HEK293T (cell line): ENCODE measurements around the gene SPACA9.

Source experiments
- CTCF ChIA-PET: fragments of 350-600 bp; formaldehyde crosslinking; extraction: SDS; loops from one replicate; lab custom pipeline; 2021; ENCODE audit warnings: antibody characterized with exemption, inconsistent platforms; lab: Yijun Ruan, JAX
- POLR2A ChIA-PET: fragments of 350-600 bp; formaldehyde crosslinking; extraction: SDS; loops from one replicate; lab custom pipeline; 2020; ENCODE audit warnings: antibody characterized with exemption, inconsistent platforms; lab: Yijun Ruan, JAX
- DNase-seq: peaks from one replicate; pipeline ENCODE4 v3.0.0; 2012; ENCODE audit warnings: mixed read lengths; ENCODE audit errors: extremely low spot score
- ARNT ChIP-seq: fragments of 450-650 bp; IDR thresholded peaks from 2 replicates; pipeline ENCODE4 v1.6.1; 2017; ENCODE audit warnings: mild to moderate bottlenecking
- BHLHE40 ChIP-seq: fragments of 450-650 bp; IDR thresholded peaks from 2 replicates; pipeline ENCODE4 v1.6.1; 2016; ENCODE audit warnings: mild to moderate bottlenecking, moderate library complexity, borderline replicate concordance
- CTBP1 ChIP-seq: fragments of 450-650 bp; IDR thresholded peaks from 2 replicates; pipeline ENCODE4 v1.6.1; 2016; ENCODE audit warnings: borderline replicate concordance
- ELF4 ChIP-seq: fragments of 450-650 bp; IDR thresholded peaks from 2 replicates; pipeline ENCODE4 v1.6.1; 2017; ENCODE audit warnings: antibody characterized with exemption
- FOXA1 ChIP-seq: fragments of 450-650 bp; IDR thresholded peaks from 2 replicates; pipeline ENCODE4 v1.6.1; 2016; ENCODE audit warnings: mild to moderate bottlenecking
- FOXK2 ChIP-seq: fragments of 450-650 bp; IDR thresholded peaks from 2 replicates; pipeline ENCODE4 v1.6.1; 2016; ENCODE audit warnings: mild to moderate bottlenecking
- FOXM1 ChIP-seq: fragments of 450-650 bp; IDR thresholded peaks from 2 replicates; pipeline ENCODE4 v1.6.1; 2017; ENCODE audit warnings: mild to moderate bottlenecking, borderline replicate concordance
- HDGF ChIP-seq: fragments of 450-650 bp; IDR thresholded peaks from 2 replicates; pipeline ENCODE4 v1.6.1; 2017; ENCODE audit warnings: antibody characterized with exemption, borderline replicate concordance
- L3MBTL2 ChIP-seq: fragments of 450-650 bp; conservative IDR thresholded peaks from 2 replicates; pipeline ENCODE4 v1.6.1; 2016; ENCODE audit warnings: mild to moderate bottlenecking
- LEF1 ChIP-seq: fragments of 450-650 bp; IDR thresholded peaks from 2 replicates; pipeline ENCODE4 v1.6.1; 2017; ENCODE audit warnings: mild to moderate bottlenecking, borderline replicate concordance
- NFRKB ChIP-seq: fragments of 450-650 bp; IDR thresholded peaks from 2 replicates; pipeline ENCODE4 v1.6.1; 2016; ENCODE audit warnings: mild to moderate bottlenecking, moderate library complexity
- PKNOX1 ChIP-seq: fragments of 450-650 bp; IDR thresholded peaks from 2 replicates; pipeline ENCODE4 v1.6.1; 2016
- SP1 ChIP-seq: fragments of 450-650 bp; IDR thresholded peaks from 2 replicates; pipeline ENCODE4 v1.6.1; 2017
- SUZ12 ChIP-seq: fragments of 450-650 bp; IDR thresholded peaks from 2 replicates; pipeline ENCODE4 v1.6.1; 2016; ENCODE audit warnings: mild to moderate bottlenecking
- TARDBP ChIP-seq: fragments of 450-650 bp; IDR thresholded peaks from 2 replicates; pipeline ENCODE4 v1.6.1; 2016
- ZNF384 ChIP-seq: fragments of 450-650 bp; IDR thresholded peaks from 2 replicates; pipeline ENCODE4 v1.6.1; 2016

The SPACA9 gene

GRCh38 chr9:132896264-132896663, 17.6 kb downstream of the SPACA9 start:
- TF ChIP-seq FOXK2: no peak
- no peak for TF ChIP-seq FOXM1
- no peak for TF ChIP-seq TARDBP
- no peak for TF ChIP-seq CTBP1
- TF ChIP-seq FOXA1: no peak
- no peak for TF ChIP-seq L3MBTL2
- TF ChIP-seq NFRKB: no peak
- no peak for TF ChIP-seq SP1
- no peak for TF ChIP-seq BHLHE40
- TF ChIP-seq ZNF384: no peak
- no peak for TF ChIP-seq SUZ12
- TF ChIP-seq PKNOX1: no peak
- no peak for TF ChIP-seq ELF4
- TF ChIP-seq ARNT: no peak
- TF ChIP-seq LEF1: no peak
- TF ChIP-seq HDGF: no peak
- ChIA-PET POLR2A (interaction anchor here (1.2 kb wide), 1 partner anchor 49 kb away, joined by 3 read pairs; no protein-coding TSS in a partner anchor), CTCF (no interaction called here)
- no peak for DNase-seq

DNA sequence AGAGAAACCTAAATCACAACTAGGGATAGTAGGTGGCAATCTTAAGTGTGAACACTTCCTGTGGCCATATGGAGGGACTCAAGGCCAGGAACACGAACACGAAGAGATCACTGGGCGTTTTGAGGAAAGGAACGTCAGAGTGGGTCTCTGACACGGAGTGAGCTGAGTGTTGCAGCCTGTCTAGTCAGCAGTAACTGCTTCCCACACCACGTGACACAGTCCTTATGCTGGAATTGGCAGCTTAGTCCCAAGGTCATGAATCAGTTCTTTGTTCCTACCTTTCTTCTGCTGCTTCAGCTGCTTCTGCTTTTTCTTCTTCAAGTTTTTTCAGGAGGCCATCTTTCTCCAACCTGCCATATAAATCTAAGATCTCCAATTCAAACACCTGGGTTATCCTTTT, 18.2 kb downstream of the SPACA9 start:
- TF ChIP-seq NFRKB (no peak), BHLHE40 (no peak), SP1 (no peak), FOXM1 (no peak), CTBP1 (no peak), FOXK2 (no peak), L3MBTL2 (no peak), ZNF384 (no peak), HDGF (no peak), ELF4 (no peak), SUZ12 (no peak), LEF1 (no peak), FOXA1 (no peak), ARNT (no peak), TARDBP (no peak), PKNOX1 (no peak)
- ChIA-PET CTCF (interaction anchor here (0.5 to 0.7 kb wide), 3 partner anchors 16 to 671 kb away, joined by 5 to 7 read pairs (median 6); no protein-coding TSS in a partner anchor), POLR2A (no interaction called here)
- no peak for DNase-seq

- no peak for DNase-seq
- TF ChIP-seq NFRKB (no peak), L3MBTL2 (no peak), SUZ12 (no peak), LEF1 (no peak), CTBP1 (no peak), FOXM1 (no peak), BHLHE40 (no peak), FOXK2 (no peak), ZNF384 (no peak), ELF4 (no peak), ARNT (no peak), SP1 (no peak), PKNOX1 (no peak), HDGF (no peak), FOXA1 (no peak), TARDBP (no peak)
- CTCF ChIA-PET: no interaction called here
- POLR2A ChIA-PET: no interaction called here
These were observed 19.4 kb downstream of the SPACA9 start for GRCh38 chr9:132898051-132898450.

- DNase-seq: peak; percentile 87
- no peak for TF ChIP-seq FOXM1
- TF ChIP-seq NFRKB: no peak
- TF ChIP-seq ZNF384: no peak
- TF ChIP-seq SP1: no peak
- peak; percentile 12; the same call in 1 of the 2 replicates for TF ChIP-seq CTBP1
- ChIA-PET POLR2A (interaction anchor here (0.6 kb wide), 1 partner anchor 41 kb away, joined by 3 read pairs; no protein-coding TSS in a partner anchor), CTCF (interaction anchor here (0.6 to 1.8 kb wide), 9 partner anchors 8 to 1293 kb away, joined by 3 to 6 read pairs (median 4); partner anchors contain the start of gene SPACA9)
These were observed 23.4 kb downstream of the SPACA9 start for GRCh38 chr9:132901858-132902831.

DNA sequence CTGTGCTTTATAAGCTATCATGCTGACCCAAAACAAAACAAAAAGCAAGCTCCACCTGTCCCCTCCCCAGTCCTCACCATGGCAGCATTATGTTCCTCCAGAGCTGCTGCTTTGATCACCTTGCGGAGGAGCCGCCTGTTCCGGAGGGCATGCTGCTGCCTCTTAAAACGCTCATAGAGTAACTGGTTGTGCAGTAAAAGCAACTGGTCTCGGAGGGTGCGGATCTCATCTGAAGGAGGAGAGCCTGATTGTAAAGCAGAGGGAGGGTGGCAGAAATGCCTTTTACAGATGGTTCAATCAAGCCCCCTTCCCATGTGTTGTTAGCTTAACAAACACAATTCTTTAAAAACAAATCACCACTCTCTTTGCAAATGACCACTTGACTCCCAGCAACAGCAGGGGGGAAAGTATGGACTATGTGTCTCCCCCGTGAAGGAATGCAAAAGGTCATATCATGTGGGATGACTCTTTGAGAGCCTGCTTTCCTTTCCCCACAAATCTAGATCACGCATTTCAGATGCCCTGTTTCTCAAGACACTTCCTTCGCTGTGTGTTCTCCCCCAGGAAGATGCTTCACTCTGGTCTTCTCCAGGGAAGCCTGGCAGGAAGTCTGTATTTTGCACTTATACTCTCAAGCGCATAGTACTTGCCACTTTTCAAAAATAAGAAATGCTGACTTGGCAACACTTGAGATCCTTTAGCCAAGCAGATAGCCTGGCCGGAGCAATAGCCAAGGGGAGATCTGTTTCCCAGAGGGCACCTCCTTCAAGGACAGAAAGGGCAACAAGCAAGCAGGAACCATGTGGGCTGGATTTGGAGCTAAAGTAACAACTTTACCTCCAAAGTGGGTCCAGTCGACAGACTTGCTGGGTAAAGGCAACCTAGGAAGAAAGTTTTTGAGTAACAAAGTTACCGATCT, 25.1 kb downstream of the SPACA9 start:
- CTCF ChIA-PET: no interaction called here
- DNase-seq: no peak
- POLR2A ChIA-PET: no interaction called here
- no peak for TF ChIP-seq SUZ12
- TF ChIP-seq ZNF384: no peak
- TF ChIP-seq FOXK2: no peak
- no peak for TF ChIP-seq NFRKB
- TF ChIP-seq HDGF: no peak
- TF ChIP-seq L3MBTL2: no peak
- no peak for TF ChIP-seq ARNT
- no peak for TF ChIP-seq CTBP1
- no peak for TF ChIP-seq FOXA1
- TF ChIP-seq SP1: no peak
- TF ChIP-seq FOXM1: no peak
- TF ChIP-seq LEF1: no peak
- no peak for TF ChIP-seq ELF4
- no peak for TF ChIP-seq TARDBP
- no peak for TF ChIP-seq BHLHE40
- TF ChIP-seq PKNOX1: no peak
